K562 (cell line): ENCODE measurements around the gene CFAP157. TPM values are rescaled to one million over a fixed set of nuclear protein-coding genes. Genes with fewer than 3 reads are reported as not detected.

Experiments
- ATAC-seq: fragments of 200-7000 bp; cut with Tn5 transposase; 3 replicates; pipeline ENCODE4 v1.9.1; 2020; ENCODE audit warnings: moderate library complexity
- BruUV-seq: library from RNA; stranded (reverse); fragments of 400-500 nt; replicated peaks from 2 replicates; lab custom pipeline; 2021; lab: Mats Ljungman, UMichigan
- CTCF ChIA-PET: fragments of 300-600 bp; formaldehyde crosslinking; extraction: SDS; loops from one replicate; lab custom pipeline; 2021; ENCODE audit warnings: low intra/inter-chr PET ratio; lab: Yijun Ruan, JAX
- POLR2A ChIA-PET: fragments of 300-600, 350-650 bp; sonication (Branson Sonifier 250); formaldehyde crosslinking; extraction: SDS; loops from one replicate; lab custom pipeline; 2021; ENCODE audit warnings: antibody characterized with exemption, inconsistent platforms; lab: Yijun Ruan, JAX
- DNase-seq, 4 experiments: peaks; one replicate each; pipeline versions ENCODE4 v3.0.0 to v3.0.0-alpha.2; 2011 to 2018; ENCODE audit warnings: low spot score in 3 of 4, mixed read lengths in 3 of 4; ENCODE audit errors: extremely low read depth in 1 of 4
- FAIRE-seq: peaks from 2 replicates; lab custom pipeline; 2011; peaks lifted over from hg19 to GRCh38; lab: Jason Lieb, UNC
- H2AFZ ChIP-seq: 2 replicates; pipeline ENCODE4 v1.6.0; 2011; ENCODE audit warnings: low read depth, low read length, control low read depth, inconsistent platforms
- H3K27ac ChIP-seq: fragments of 200-600 bp; 3 replicates; pipeline ENCODE4 v1.8.0; 2011; ENCODE audit warnings: low read depth, mild to moderate bottlenecking, control low read depth, inconsistent platforms, low read length, moderate library complexity, mixed read lengths; ENCODE audit errors: extremely low read depth
- H3K27me3 ChIP-seq, 2 experiments: fragments of 300-600 bp in 1 of 2; 2 replicates in 1 of 2; 3 replicates in 1 of 2; pipeline versions ENCODE4 v1.6.0 to v1.8.0; 2011; ENCODE audit warnings: inconsistent platforms in 2 of 2, low read length in 2 of 2, mild to moderate bottlenecking in 1 of 2, mixed read lengths in 1 of 2, moderate library complexity in 1 of 2; ENCODE audit not compliant: control insufficient read depth in 2 of 2, insufficient read depth in 2 of 2
- H3K36me3 ChIP-seq: fragments of 300-600 bp; 3 replicates; pipeline ENCODE4 v1.8.0; 2011; ENCODE audit warnings: mild to moderate bottlenecking, low read length, inconsistent platforms; ENCODE audit not compliant: control insufficient read depth, insufficient read depth
- H3K4me1 ChIP-seq, 2 experiments: fragments of 200-600 bp in 1 of 2; replicated peaks in 1 of 2; 2 replicates in 1 of 2; 3 replicates in 1 of 2; pipeline versions ENCODE4 v1.5.1 to v1.8.0; 2011; ENCODE audit warnings: inconsistent platforms in 2 of 2, low read length in 2 of 2, mild to moderate bottlenecking in 1 of 2, mixed read lengths in 1 of 2, moderate library complexity in 1 of 2; ENCODE audit not compliant: control insufficient read depth in 2 of 2, insufficient read depth in 2 of 2
- H3K4me2 ChIP-seq: 2 replicates; pipeline ENCODE4 v1.6.1; 2011; ENCODE audit warnings: low read length, control low read depth, inconsistent platforms, mixed read lengths; ENCODE audit not compliant: insufficient read depth
- H3K4me3 ChIP-seq: fragments of 200-600 bp; sonication (generic), shearing (Covaris generic); 2 replicates; pipeline ENCODE4 v1.5.1; 2016; ENCODE audit warnings: control low read depth, inconsistent platforms
- H3K79me2 ChIP-seq: fragments of 200-600 bp; 3 replicates; pipeline ENCODE4 v1.8.0; 2011; ENCODE audit warnings: low read length, inconsistent platforms; ENCODE audit not compliant: control insufficient read depth, insufficient read depth
- H3K9ac ChIP-seq, 2 experiments: 2 replicates each; pipeline versions ENCODE4 v1.6.0 to v1.6.1; 2011; ENCODE audit warnings: low read depth in 2 of 2, low read length in 2 of 2, control low read depth in 1 of 2, inconsistent platforms in 1 of 2, mild to moderate bottlenecking in 1 of 2, mixed read lengths in 1 of 2; ENCODE audit not compliant: insufficient read depth in 1 of 2
- H3K9me1 ChIP-seq: one replicate; pipeline ENCODE4 v1.6.0; 2011; ENCODE audit warnings: inconsistent platforms, mild to moderate bottlenecking, low read length, moderate library complexity; ENCODE audit not compliant: control insufficient read depth, insufficient read depth
- H3K9me3 ChIP-seq: replicated peaks from 2 replicates; pipeline ENCODE4 v1.5.1; 2011; ENCODE audit warnings: low read depth, low read length, inconsistent platforms; ENCODE audit not compliant: control insufficient read depth, insufficient read depth
- H4K20me1 ChIP-seq: replicated peaks from 2 replicates; pipeline ENCODE4 v1.6.1; 2011; ENCODE audit warnings: low read length, inconsistent platforms, mixed read lengths; ENCODE audit not compliant: control insufficient read depth, insufficient read depth
- ARNT ChIP-seq, 2 experiments: fragments of 450-650 bp; IDR thresholded peaks; 2 replicates each; pipeline ENCODE4 v1.6.1; 2016; ENCODE audit warnings: mild to moderate bottlenecking in 1 of 2
- FOXK2 ChIP-seq, 2 experiments: fragments of 450-650 bp; IDR thresholded peaks in 1 of 2; conservative IDR thresholded peaks in 1 of 2; 2 replicates each; pipeline ENCODE4 v1.6.1; 2016; ENCODE audit warnings: low read depth in 2 of 2, mild to moderate bottlenecking in 1 of 2
- PREB ChIP-seq: sonication (generic); formaldehyde crosslinking; IDR thresholded peaks from 2 replicates; pipeline ENCODE4 v1.8.1; 2023; ENCODE audit warnings: mild to moderate bottlenecking, missing genetic modification reagents
- ZNF124 ChIP-seq: sonication (generic); formaldehyde crosslinking; IDR thresholded peaks from 2 replicates; pipeline ENCODE4 v1.8.1; 2022; ENCODE audit warnings: missing genetic modification reagents
- WGBS: fragments of 100-300 bp; shearing (Covaris generic); methylation state at CpG from one replicate; pipeline ENCODE4 v1.1.6; 2016; ENCODE audit warnings: low coverage, mixed read lengths; ENCODE audit not compliant: insufficient coverage; ENCODE audit errors: missing lambda C conversion rate; 5-methylcytosine and 5-hydroxymethylcytosine counted together
- in situ Hi-C: fragments of 300-500 bp; cut with MboI; formaldehyde crosslinking; loops from 4 replicates; pipeline ENCODE4 v1.15.0; 2018; ENCODE audit warnings: inconsistent platforms, mixed read lengths
- intact Hi-C: fragments of 100-400 bp; cut with micrococcal nuclease; formaldehyde crosslinking; loops from 2 replicates; pipeline ENCODE4 v1.14.2; 2022
- polyA plus RNA-seq, 8 experiments: library from polyadenylated mRNA; depleted of rRNA in 4 of 8; stranded (reverse) in 5 of 8; unstranded in 3 of 8; fragments of >200 nt; fragmentation: Nextera tagmentation in 2 of 8; fragmentation: Illumina TruSeq in 1 of 8; extraction: Ambion mirVana in 2 of 8; extraction: Trizol in 1 of 8; gene quantifications; 2 replicates each; pipeline versions ENCODE4 v1.2.1 to v1.2.3, GENCODE V29; 2011 to 2014; ENCODE audit warnings: inconsistent platforms in 1 of 8, missing spikeins in 1 of 8
- total RNA-seq, 7 experiments: library from RNA; depleted of rRNA in 6 of 7; stranded (reverse); fragments of >200 nt in 6 of 7; fragmentation: Illumina TruSeq in 2 of 7; extraction: Trizol in 2 of 7; gene quantifications; 2 replicates each; pipeline versions ENCODE4 v1.2.1 to v1.2.3, GENCODE V29; 2011 to 2021; ENCODE audit warnings: low replicate concordance in 1 of 7

The CFAP157 gene
- total and polyA plus RNA-seq, 9 of the 15 experiments (the other 6 are each of a cell fraction or from before 2014, with no cell fraction given), result 0.03 TPM; not detected in 8

DNA sequence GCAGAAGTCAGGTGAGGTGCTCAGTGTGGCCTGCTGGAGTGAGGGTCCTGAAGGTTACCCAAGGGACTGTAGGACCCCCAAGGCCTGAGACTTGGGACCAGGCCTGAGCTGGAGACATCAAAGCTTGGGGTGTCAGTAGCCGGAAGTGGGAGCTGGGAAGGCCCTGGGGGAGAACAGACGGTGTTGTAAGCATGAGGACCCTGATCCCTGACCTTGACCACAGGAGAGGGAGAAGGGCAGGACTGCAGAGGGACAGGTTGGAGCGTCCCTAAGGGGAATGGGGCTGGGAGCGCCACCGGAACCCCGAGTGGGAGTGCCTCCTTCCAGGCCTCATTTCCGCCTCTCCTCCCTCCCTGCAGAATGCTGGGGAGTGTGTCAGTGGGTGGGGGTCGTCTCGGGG is 9.6 kb downstream of the CFAP157 start:
- POLR2A ChIA-PET, result interaction anchor here (1.1 to 1.3 kb wide), 4 partner anchors 8 to 18 kb away, joined by 3 to 7 read pairs (median 4); partner anchors contain the start of gene TOR2A

More for the DNA sequence above, 9.6 kb downstream of the CFAP157 start:
- Histone ChIP-seq H3K27ac (peak overlapping the region; percentile 64; the same call in 2 of the 3 replicates), H3K27me3 (no peaks in the 10 kb centered on the region)
- CTCF ChIA-PET, result no interaction called here
- ATAC-seq, result no peak
- BruUV-seq, result no TSS peak
- TF ChIP-seq FOXK2 (conservative IDR thresholded peaks at IDR 0.05 in 1 of 2, IDR thresholded peaks at IDR 0.05 in 1 of 2; ENCODE audit: low read depth in 2 of 2) (no peak), ARNT (IDR thresholded peaks at IDR 0.05) (no peak), ZNF124 (CRISPR knock-in tag) (peak; percentile 22; the same call in 1 of the 2 replicates), PREB (CRISPR knock-in tag) (0 out of 2 replicates have a peak, but pooled peaks have one; percentile 10)
- TF ChIP-seq, all 486 proteins: peak for 2
- in situ Hi-C loops, result no loop called here
- DNase-seq (no peak), FAIRE-seq (no peak)
- intact Hi-C loops, result no loop called here
- Histone ChIP-seq H3K9me1 (peaks cover 4% of the 10 kb centered on the region), H3K9me3 (no peaks in the 10 kb centered on the region), H3K9ac (peak overlapping the region; percentile 69 to 98; a peak in 3 of 4 replicates), H3K4me1 (peaks cover 4 to 52% of the 10 kb centered on the region in 2 experiments; a peak in 4 of 5 replicates), H4K20me1 (peaks cover 3% of the 10 kb centered on the region; the same call in 1 of the 2 replicates), H2AFZ (peak overlapping the region; percentile 99), H3K79me2 (0 out of 3 replicates have a peak, but pooled peaks cover 3% of the 10 kb centered on the region), H3K4me3 (0 out of 2 replicates have a peak overlapping the region, but pooled peaks have one; percentile 74), H3K4me2 (peak overlapping the region; percentile 87), H3K36me3 (no peaks in the 10 kb centered on the region)
- 46% methylated on average over 9 of the region's 9 CpGs for WGBS
